HepG2 (cell line): ENCODE measurements around the gene MBNL3. TPM values are rescaled to one million over a fixed set of nuclear protein-coding genes. Genes with fewer than 3 reads are reported as not detected.

Source experiments
- ATAC-seq: fragments of 200-7000 bp; cut with Tn5 transposase; 3 replicates; pipeline ENCODE4 v1.9.1; 2020; ENCODE audit warnings: mild to moderate bottlenecking, moderate library complexity
- BruUV-seq: library from RNA; stranded (reverse); fragments of 400-500 nt; replicated peaks from 2 replicates; lab custom pipeline; 2021; lab: Mats Ljungman, UMichigan
- CTCF ChIA-PET: fragments of 300-600 bp; formaldehyde crosslinking; extraction: SDS; loops from one replicate; lab custom pipeline; 2021; ENCODE audit warnings: low total read pairs, inconsistent platforms, low intra/inter-chr PET ratio; lab: Yijun Ruan, JAX
- POLR2A ChIA-PET: fragments of 350-600 bp; sonication (Branson Sonifier 250); formaldehyde crosslinking; loops from one replicate; lab custom pipeline; 2020; ENCODE audit warnings: antibody characterized with exemption, inconsistent platforms; lab: Yijun Ruan, JAX
- DNase-seq: peaks from one replicate; pipeline ENCODE4 v3.0.0-alpha.2; 2015; ENCODE audit warnings: low spot score
- FAIRE-seq: peaks from 3 replicates; lab custom pipeline; 2011; peaks lifted over from hg19 to GRCh38; lab: Jason Lieb, UNC
- H2AFZ ChIP-seq: one replicate; pipeline ENCODE4 v1.6.1; 2011; ENCODE audit warnings: low read length, inconsistent platforms
- H3K27ac ChIP-seq: fragments of 300-600 bp; 3 replicates; pipeline ENCODE4 v1.8.0; 2011; ENCODE audit warnings: mixed run types, mild to moderate bottlenecking, mixed read lengths, low read length, inconsistent platforms; ENCODE audit not compliant: insufficient read depth; ENCODE audit errors: extremely low read length
- H3K27me3 ChIP-seq, 2 experiments: fragments of 200-600 bp in 1 of 2; 2 replicates in 1 of 2; 3 replicates in 1 of 2; pipeline versions ENCODE4 v1.6.0 to v1.8.0; 2011; ENCODE audit warnings: low read length in 2 of 2, mild to moderate bottlenecking in 2 of 2, moderate library complexity in 2 of 2, inconsistent platforms in 1 of 2; ENCODE audit not compliant: insufficient read depth in 2 of 2, control insufficient read depth in 1 of 2
- H3K36me3 ChIP-seq, 2 experiments: fragments of 200-600 bp in 1 of 2; replicated peaks in 1 of 2; 2 replicates in 1 of 2; 3 replicates in 1 of 2; pipeline versions ENCODE4 v1.5.1 to v1.8.0; 2011; ENCODE audit warnings: low read length in 2 of 2, inconsistent platforms in 1 of 2; ENCODE audit not compliant: insufficient read depth in 2 of 2, control insufficient read depth in 1 of 2
- H3K4me1 ChIP-seq: 2 replicates; pipeline ENCODE4 v1.5.1; 2012; ENCODE audit warnings: low read length, inconsistent platforms; ENCODE audit not compliant: insufficient read depth
- H3K4me2 ChIP-seq: 2 replicates; pipeline ENCODE4 v1.6.0; 2011; ENCODE audit warnings: low read depth, low read length, inconsistent platforms
- H3K4me3 ChIP-seq, 3 experiments: fragments of 200-600 bp in 1 of 3; sonication (generic), shearing (Covaris generic) in 1 of 3; replicated peaks in 1 of 3; 2 replicates each; pipeline ENCODE4 v1.5.1; 2011 to 2016; ENCODE audit warnings: low read length in 3 of 3, inconsistent platforms in 2 of 3, low read depth in 2 of 3, mild to moderate bottlenecking in 2 of 3, control low read depth in 1 of 3, mixed read lengths in 1 of 3; ENCODE audit not compliant: insufficient read depth in 1 of 3
- H3K79me2 ChIP-seq: one replicate; pipeline ENCODE4 v1.6.1; 2011; ENCODE audit warnings: low read length, inconsistent platforms; ENCODE audit not compliant: insufficient read depth
- H3K9ac ChIP-seq: 2 replicates; pipeline ENCODE4 v1.6.0; 2011; ENCODE audit warnings: mild to moderate bottlenecking, low read depth, low read length, inconsistent platforms; ENCODE audit not compliant: insufficient read depth
- H3K9me3 ChIP-seq: 2 replicates; pipeline ENCODE4 v1.5.1; 2012; ENCODE audit warnings: mild to moderate bottlenecking, low read length
- H4K20me1 ChIP-seq: 2 replicates; pipeline ENCODE4 v1.6.0; 2011; ENCODE audit warnings: inconsistent platforms, mild to moderate bottlenecking, low read length, moderate library complexity; ENCODE audit not compliant: insufficient read depth
- ATF7-NPFF ChIP-seq: sonication (generic); formaldehyde crosslinking; IDR thresholded peaks from 2 replicates; pipeline ENCODE4 v1.8.1; 2023; ENCODE audit warnings: mild to moderate bottlenecking, low read depth, missing genetic modification reagents, moderate library complexity
- IKZF1 ChIP-seq: fragments of 450-650 bp; IDR thresholded peaks from 2 replicates; pipeline ENCODE4 v1.7.1; 2016
- KLF11 ChIP-seq: IDR thresholded peaks from 2 replicates; pipeline ENCODE4 v1.6.1; 2016; ENCODE audit warnings: missing compliant biosample characterization
- MTF2 ChIP-seq: sonication (generic); formaldehyde crosslinking; IDR thresholded peaks from 2 replicates; pipeline ENCODE4 v1.5.0; 2020; ENCODE audit warnings: missing genetic modification reagents, borderline replicate concordance
- MXD3 ChIP-seq: IDR thresholded peaks from 2 replicates; pipeline ENCODE4 v1.6.1; 2016; ENCODE audit warnings: mild to moderate bottlenecking, missing biosample characterization, missing genetic modification reagents
- RCOR2 ChIP-seq: IDR thresholded peaks from 2 replicates; pipeline ENCODE4 v1.6.1; 2016; ENCODE audit warnings: missing biosample characterization, missing genetic modification reagents
- TEAD2 ChIP-seq: sonication (generic); formaldehyde crosslinking; IDR thresholded peaks from 2 replicates; pipeline ENCODE4 v1.9.0; 2021; ENCODE audit warnings: missing genetic modification reagents
- ZBTB44 ChIP-seq: sonication (generic); formaldehyde crosslinking; IDR thresholded peaks from 2 replicates; pipeline ENCODE4 v1.4.0; 2020; ENCODE audit warnings: missing genetic modification reagents
- ZMAT3 ChIP-seq: sonication (generic); formaldehyde crosslinking; conservative IDR thresholded peaks from 2 replicates; pipeline ENCODE4 v1.7.0; 2021; ENCODE audit warnings: missing genetic modification reagents
- ZNF510 ChIP-seq: sonication (generic); formaldehyde crosslinking; IDR thresholded peaks from 2 replicates; pipeline ENCODE4 v1.4.0; 2020; ENCODE audit warnings: low read depth, mild to moderate bottlenecking, missing genetic modification reagents
- ZNF563 ChIP-seq: sonication (generic); formaldehyde crosslinking; IDR thresholded peaks from 2 replicates; pipeline ENCODE4 v1.8.0; 2022; ENCODE audit warnings: mild to moderate bottlenecking, moderate library complexity, missing genetic modification reagents
- ZNF615 ChIP-seq: sonication (generic); formaldehyde crosslinking; IDR thresholded peaks from 2 replicates; pipeline ENCODE4 v1.5.0; 2020; ENCODE audit warnings: mild to moderate bottlenecking, missing genetic modification reagents, borderline replicate concordance
- ZNF691 ChIP-seq: sonication (generic); formaldehyde crosslinking; IDR thresholded peaks from 2 replicates; pipeline ENCODE4 v1.4.0; 2020; ENCODE audit warnings: missing genetic modification reagents, low read depth, mild to moderate bottlenecking, borderline replicate concordance
- ZNF761 ChIP-seq: sonication (generic); formaldehyde crosslinking; conservative IDR thresholded peaks from 2 replicates; pipeline ENCODE4 v1.4.0; 2020; ENCODE audit warnings: mild to moderate bottlenecking, missing genetic modification reagents
- ZNF775 ChIP-seq: sonication (generic); formaldehyde crosslinking; IDR thresholded peaks from 2 replicates; pipeline ENCODE4 v1.4.0; 2020; ENCODE audit warnings: missing genetic modification reagents, mild to moderate bottlenecking, moderate library complexity, borderline replicate concordance
- WGBS: methylation state at CpG from one replicate; pipeline ENCODE4 v1.1.6; 2017; ENCODE audit warnings: low lambda C conversion rate; 5-methylcytosine and 5-hydroxymethylcytosine counted together
- in situ Hi-C: cut with HindIII; loops from 2 replicates; pipeline ENCODE4 v1.10.0; 2017; ENCODE audit warnings: low pct_unique_long_range_greater_than_20kb; ENCODE audit not compliant: extremely low pct_ligation_motif_present
- intact Hi-C: fragments of 100-400 bp; cut with micrococcal nuclease; formaldehyde crosslinking; loops from one replicate; pipeline ENCODE4 v1.10.0; 2022; ENCODE audit not compliant: unreplicated experiment
- polyA plus RNA-seq, 8 experiments: library from polyadenylated mRNA; depleted of rRNA in 3 of 8; stranded (reverse) in 7 of 8; unstranded in 1 of 8; fragments of >200 nt; fragmentation: Illumina TruSeq in 4 of 8; extraction: Trizol in 4 of 8; gene quantifications; 2 replicates each; pipeline versions ENCODE4 v1.2.1 to v1.2.3, GENCODE V29; 2011 to 2016; ENCODE audit warnings: low read depth in 4 of 8, missing spikeins in 1 of 8, mixed read lengths in 1 of 8; ENCODE audit not compliant: insufficient read depth in 1 of 8
- total RNA-seq, 5 experiments: library from RNA; depleted of rRNA; stranded (reverse); fragments of >200 nt; fragmentation: Illumina TruSeq; extraction: Trizol; gene quantifications; 2 replicates each; pipeline ENCODE4 v1.2.3, GENCODE V29; 2016; ENCODE audit warnings: low read depth in 1 of 5
- TF ChIP-seq, protein P1 (sequence below): sonication (generic); formaldehyde crosslinking; IDR thresholded peaks from 2 replicates; pipeline ENCODE4 v1.8.0; 2022; ENCODE audit warnings: mild to moderate bottlenecking, missing genetic modification reagents, moderate library complexity
- TF ChIP-seq, protein P2 (sequence below): sonication (generic); formaldehyde crosslinking; IDR thresholded peaks from 2 replicates; pipeline ENCODE4 v1.9.0; 2022; ENCODE audit warnings: low read depth, missing genetic modification reagents

Gene MBNL3
- total and polyA plus RNA-seq, 2 of the 13 experiments (the other 11 are each of a cell fraction or from before 2014, with no cell fraction given), result 155 to 257 TPM

- TF ChIP-seq ZNF775 (CRISPR knock-in tag) (no peak), MTF2 (CRISPR knock-in tag) (no peak), MXD3 (no peak), ZNF563 (CRISPR knock-in tag) (no peak), TEAD2 (CRISPR knock-in tag) (no peak), ZNF761 (CRISPR knock-in tag) (no peak), KLF11 (CRISPR knock-in tag) (no peak), ATF7-NPFF (CRISPR knock-in tag) (no peak), ZBTB44 (CRISPR knock-in tag) (no peak), ZNF615 (no peak), IKZF1 (no peak), ZMAT3 (CRISPR knock-in tag) (no peak), ZNF510 (CRISPR knock-in tag) (no peak), RCOR2 (CRISPR knock-in tag) (no peak), ZNF691 (CRISPR knock-in tag) (no peak)
- TF ChIP-seq, protein P1, sequence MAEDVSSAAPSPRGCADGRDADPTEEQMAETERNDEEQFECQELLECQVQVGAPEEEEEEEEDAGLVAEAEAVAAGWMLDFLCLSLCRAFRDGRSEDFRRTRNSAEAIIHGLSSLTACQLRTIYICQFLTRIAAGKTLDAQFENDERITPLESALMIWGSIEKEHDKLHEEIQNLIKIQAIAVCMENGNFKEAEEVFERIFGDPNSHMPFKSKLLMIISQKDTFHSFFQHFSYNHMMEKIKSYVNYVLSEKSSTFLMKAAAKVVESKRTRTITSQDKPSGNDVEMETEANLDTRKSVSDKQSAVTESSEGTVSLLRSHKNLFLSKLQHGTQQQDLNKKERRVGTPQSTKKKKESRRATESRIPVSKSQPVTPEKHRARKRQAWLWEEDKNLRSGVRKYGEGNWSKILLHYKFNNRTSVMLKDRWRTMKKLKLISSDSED (CRISPR knock-in tag), result no peak
- TF ChIP-seq, protein P2, sequence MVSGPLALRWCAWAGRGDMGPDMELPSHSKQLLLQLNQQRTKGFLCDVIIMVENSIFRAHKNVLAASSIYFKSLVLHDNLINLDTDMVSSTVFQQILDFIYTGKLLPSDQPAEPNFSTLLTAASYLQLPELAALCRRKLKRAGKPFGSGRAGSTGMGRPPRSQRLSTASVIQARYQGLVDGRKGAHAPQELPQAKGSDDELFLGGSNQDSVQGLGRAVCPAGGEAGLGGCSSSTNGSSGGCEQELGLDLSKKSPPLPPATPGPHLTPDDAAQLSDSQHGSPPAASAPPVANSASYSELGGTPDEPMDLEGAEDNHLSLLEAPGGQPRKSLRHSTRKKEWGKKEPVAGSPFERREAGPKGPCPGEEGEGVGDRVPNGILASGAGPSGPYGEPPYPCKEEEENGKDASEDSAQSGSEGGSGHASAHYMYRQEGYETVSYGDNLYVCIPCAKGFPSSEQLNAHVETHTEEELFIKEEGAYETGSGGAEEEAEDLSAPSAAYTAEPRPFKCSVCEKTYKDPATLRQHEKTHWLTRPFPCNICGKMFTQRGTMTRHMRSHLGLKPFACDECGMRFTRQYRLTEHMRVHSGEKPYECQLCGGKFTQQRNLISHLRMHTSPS (CRISPR knock-in tag), result no peak
- in situ Hi-C loops, result no loop called here
- no peaks in the 10 kb centered on the region for H3K36me3 ChIP-seq
- H3K9ac ChIP-seq, result no peak overlapping the region
- intact Hi-C loops, result no loop called here
- no peak overlapping the region for H3K4me3 ChIP-seq
- H2AFZ ChIP-seq, result no peak overlapping the region
- DNase-seq, result no peak
- BruUV-seq, result no TSS peak
- peaks cover 16% of the 10 kb centered on the region; the same call in 1 of the 2 replicates for H3K4me1 ChIP-seq
- H3K79me2 ChIP-seq, result peaks cover 50% of the 10 kb centered on the region
- ChIA-PET POLR2A (no interaction called here), CTCF (no interaction called here)
- FAIRE-seq, result no peak
- H3K27me3 ChIP-seq, result no peaks in the 10 kb centered on the region
- no peak overlapping the region for H3K27ac ChIP-seq
- no peaks in the 10 kb centered on the region for H4K20me1 ChIP-seq
- no peak for ATAC-seq
- H3K4me2 ChIP-seq, result no peak overlapping the region
- no peaks in the 10 kb centered on the region for H3K9me3 ChIP-seq
- WGBS, result 100% methylated on average over 3 of the region's 3 CpGs
Observed at GRCh38 chrX:132467989-132468388, 20.8 kb downstream of the MBNL3 start.
